Neural progenitor cell (in vitro differentiated cells): ENCODE data around the gene NT5C2.

Experiments used
- EZH2 ChIP-seq: fragments of 200-600 bp; sonication (generic); IDR thresholded peaks from 2 replicates; pipeline ENCODE4 v1.6.1; 2017; ENCODE audit warnings: antibody characterized with exemption, mild to moderate bottlenecking, moderate library complexity
- TF ChIP-seq, protein P1 (sequence below): fragments of 200-600 bp; sonication (generic); IDR thresholded peaks from 2 replicates; pipeline ENCODE4 v1.5.1; 2017; ENCODE audit warnings: antibody characterized with exemption, mild to moderate bottlenecking

DNA sequence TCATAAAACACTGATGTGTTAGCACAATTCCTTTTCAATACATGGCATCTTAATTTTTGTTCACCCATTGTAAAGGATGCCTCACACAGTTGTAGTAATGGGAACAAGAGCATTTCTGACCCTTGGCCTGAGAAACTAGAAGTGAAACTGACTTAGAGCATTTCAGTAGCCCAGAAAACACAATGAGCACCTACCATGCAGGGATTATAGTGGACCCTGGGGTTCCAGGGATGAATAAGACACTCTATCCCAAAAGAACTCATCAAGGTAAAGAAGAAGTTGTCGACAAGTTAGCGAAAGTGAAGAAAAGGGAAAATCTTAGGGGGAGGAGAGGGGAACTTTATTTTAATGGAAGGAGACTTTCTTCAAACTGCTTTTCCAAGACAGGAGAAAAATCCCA lies 125.6 kb downstream of the NT5C2 start:
- no peak for TF ChIP-seq EZH2
- TF ChIP-seq, protein P1, sequence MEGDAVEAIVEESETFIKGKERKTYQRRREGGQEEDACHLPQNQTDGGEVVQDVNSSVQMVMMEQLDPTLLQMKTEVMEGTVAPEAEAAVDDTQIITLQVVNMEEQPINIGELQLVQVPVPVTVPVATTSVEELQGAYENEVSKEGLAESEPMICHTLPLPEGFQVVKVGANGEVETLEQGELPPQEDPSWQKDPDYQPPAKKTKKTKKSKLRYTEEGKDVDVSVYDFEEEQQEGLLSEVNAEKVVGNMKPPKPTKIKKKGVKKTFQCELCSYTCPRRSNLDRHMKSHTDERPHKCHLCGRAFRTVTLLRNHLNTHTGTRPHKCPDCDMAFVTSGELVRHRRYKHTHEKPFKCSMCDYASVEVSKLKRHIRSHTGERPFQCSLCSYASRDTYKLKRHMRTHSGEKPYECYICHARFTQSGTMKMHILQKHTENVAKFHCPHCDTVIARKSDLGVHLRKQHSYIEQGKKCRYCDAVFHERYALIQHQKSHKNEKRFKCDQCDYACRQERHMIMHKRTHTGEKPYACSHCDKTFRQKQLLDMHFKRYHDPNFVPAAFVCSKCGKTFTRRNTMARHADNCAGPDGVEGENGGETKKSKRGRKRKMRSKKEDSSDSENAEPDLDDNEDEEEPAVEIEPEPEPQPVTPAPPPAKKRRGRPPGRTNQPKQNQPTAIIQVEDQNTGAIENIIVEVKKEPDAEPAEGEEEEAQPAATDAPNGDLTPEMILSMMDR: no peak
